Measurements from ENCODE around the gene PRICKLE4. TPM values are rescaled to one million over a fixed set of nuclear protein-coding genes. Genes with fewer than 3 reads are reported as not detected.

The PRICKLE4 gene
- polyA plus RNA-seq, 1 experiment = not detected

DNA sequence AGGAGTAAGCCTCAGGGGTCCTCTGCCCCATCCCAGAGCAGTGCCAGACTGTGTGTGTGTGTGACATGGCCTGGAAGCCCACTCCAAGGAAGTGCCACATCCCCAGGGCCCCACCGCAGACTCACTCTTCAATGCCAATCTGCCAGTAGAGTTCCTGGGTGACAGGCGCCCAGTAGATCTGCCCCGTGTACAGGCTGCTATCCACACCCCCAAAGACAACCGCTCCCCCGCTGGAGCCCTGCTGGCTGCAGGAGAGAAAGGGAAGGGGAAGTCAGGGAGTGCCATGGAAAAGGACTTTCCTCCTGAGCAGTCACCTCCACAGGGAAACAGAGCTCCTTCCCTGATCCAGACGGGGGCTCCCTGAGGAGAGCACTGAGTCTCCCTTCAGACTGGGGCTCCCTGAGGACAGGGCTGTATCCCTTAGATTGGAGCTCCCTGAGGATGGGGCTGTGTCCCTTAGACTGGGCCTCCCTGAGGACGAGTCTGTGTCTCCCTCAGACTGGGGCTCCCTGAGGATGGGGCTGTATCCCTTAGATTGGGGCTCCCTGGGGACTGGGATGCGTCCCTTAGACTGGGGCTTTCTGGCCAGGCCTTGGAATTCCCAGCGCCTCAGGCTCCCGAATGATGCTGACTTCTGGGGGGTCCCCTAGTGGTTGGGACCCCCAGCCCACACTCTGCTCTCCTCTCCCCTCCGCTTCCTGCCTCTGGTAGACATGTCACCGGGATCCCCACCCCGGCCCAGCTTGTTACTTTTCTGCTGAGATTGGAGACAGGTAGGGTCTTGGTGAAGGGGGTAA, 40.0 kb upstream of the PRICKLE4 start:
- DNase-seq (ENCODE audit: low read depth, low spot score) = no peak
- ChIA-PET CTCF (interaction anchor here (0.5 to 0.7 kb wide), 2 partner anchors 29 to 35 kb away, joined by 3 read pairs; no protein-coding TSS in a partner anchor), POLR2A (no interaction called here)
- Histone ChIP-seq H3K27ac (ENCODE audit: low read depth, low read length) (no peak overlapping the region), H3K27me3 (ENCODE audit: control insufficient read depth, insufficient read depth, low read length) (peaks cover 3% of the 10 kb centered on the region), H3K9me3 (ENCODE audit: control insufficient read depth, insufficient read depth, low read length) (no peaks in the 10 kb centered on the region), H3K4me3 (ENCODE audit: low read depth, low read length) (no peak overlapping the region)
- TF ChIP-seq, protein P1, sequence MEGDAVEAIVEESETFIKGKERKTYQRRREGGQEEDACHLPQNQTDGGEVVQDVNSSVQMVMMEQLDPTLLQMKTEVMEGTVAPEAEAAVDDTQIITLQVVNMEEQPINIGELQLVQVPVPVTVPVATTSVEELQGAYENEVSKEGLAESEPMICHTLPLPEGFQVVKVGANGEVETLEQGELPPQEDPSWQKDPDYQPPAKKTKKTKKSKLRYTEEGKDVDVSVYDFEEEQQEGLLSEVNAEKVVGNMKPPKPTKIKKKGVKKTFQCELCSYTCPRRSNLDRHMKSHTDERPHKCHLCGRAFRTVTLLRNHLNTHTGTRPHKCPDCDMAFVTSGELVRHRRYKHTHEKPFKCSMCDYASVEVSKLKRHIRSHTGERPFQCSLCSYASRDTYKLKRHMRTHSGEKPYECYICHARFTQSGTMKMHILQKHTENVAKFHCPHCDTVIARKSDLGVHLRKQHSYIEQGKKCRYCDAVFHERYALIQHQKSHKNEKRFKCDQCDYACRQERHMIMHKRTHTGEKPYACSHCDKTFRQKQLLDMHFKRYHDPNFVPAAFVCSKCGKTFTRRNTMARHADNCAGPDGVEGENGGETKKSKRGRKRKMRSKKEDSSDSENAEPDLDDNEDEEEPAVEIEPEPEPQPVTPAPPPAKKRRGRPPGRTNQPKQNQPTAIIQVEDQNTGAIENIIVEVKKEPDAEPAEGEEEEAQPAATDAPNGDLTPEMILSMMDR (IDR thresholded peaks at IDR 0.05; ENCODE audit: low read depth, low read length) = no peak

DNA sequence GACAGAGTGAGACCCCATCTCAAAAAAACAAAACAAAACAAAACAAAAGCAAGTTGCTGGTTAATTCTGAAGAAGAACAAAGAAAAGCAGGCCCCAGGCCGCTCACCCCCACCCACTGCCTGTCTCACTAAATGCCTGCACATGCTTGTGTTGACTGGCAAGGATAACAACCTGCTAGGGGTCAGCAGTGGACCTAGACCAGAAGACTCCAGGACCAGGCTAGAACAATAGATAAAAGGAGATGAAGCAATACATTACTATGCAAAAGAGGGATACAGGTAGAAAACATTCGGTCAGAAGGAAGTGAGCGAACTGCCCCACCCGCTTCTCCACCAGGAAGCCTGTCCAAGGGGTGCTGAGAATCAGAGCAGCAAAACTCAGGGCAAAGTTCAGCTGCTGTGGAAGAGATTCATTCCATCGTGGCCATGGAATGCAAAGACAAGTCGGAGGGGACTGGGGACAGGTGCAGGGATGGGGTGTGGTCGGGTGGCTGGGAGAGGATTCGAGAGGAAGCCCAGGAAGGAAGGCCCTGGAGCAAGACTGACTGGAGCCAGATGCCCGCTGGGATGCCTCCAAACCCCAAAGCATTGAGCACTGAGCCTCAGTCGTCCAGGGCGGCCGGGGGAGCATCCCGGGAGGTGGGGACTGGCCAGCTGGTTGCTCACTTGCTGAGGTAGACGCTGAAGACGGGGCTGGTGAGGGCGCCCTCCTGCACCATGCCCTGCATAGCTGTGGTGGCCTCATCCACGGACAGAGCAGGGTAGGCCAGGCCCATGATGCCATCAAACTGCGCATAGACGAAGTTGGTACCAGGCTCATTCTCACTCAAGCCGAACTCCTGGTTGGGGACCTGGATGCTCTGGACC, 38.7 kb upstream of the PRICKLE4 start:
- POLR2A ChIA-PET = no interaction called here

DNA sequence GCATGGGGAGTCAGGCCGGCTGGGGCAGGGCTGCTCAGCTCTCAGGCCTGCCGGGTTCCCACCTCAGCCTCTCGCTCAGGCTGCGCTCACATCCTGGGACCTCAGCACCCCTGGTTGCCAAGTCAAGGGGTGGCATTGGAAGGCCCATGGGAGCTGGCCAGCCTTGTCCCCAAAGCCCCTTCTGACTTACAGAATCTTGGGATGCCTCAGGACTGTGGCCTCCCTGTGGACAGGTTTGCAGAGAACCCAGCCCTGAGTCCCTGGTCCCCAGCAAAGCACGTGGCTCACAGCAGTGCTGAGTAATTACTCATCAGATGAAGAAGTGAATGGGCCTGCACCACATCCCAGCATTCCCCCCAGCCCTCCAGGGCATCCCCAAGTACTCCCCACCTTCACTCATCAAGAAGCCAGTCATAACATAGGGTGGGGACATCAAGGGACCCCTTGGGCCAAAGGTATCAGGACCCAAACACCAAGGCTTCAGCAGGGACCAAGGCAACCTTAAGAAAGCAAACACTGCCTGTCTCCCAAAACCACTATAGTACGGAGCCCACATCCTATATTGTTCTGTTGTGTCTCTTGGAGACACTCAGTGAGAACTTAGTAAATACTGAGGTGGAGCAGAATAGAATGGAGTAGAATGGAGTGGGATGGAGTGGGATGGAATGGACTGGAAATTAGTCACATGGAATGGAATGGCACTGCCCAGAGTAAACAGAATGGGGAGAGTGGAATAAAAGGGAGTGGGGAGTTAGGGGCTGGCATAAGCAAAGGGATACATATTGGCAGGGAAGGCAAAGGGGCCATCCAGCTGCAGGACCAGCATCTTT, 37.0 kb upstream of the PRICKLE4 start:
- H3K27me3 ChIP-seq (ENCODE audit: control insufficient read depth, insufficient read depth, low read length) = peaks cover 12% of the 10 kb centered on the region
- ChIA-PET POLR2A (no interaction called here), CTCF (no interaction called here)
- H3K27ac ChIP-seq (ENCODE audit: low read depth, low read length) = no peak overlapping the region
- no peak overlapping the region for H3K4me3 ChIP-seq (ENCODE audit: low read depth, low read length)
- DNase-seq (ENCODE audit: low read depth, low spot score) = no peak
- TF ChIP-seq, protein P1 (IDR thresholded peaks at IDR 0.05; ENCODE audit: low read depth, low read length) = no peak
- no peaks in the 10 kb centered on the region for H3K9me3 ChIP-seq (ENCODE audit: control insufficient read depth, insufficient read depth, low read length)

More for the DNA sequence above, 38.7 kb upstream of the PRICKLE4 start:
- no peak overlapping the region for H3K27ac ChIP-seq (ENCODE audit: low read depth, low read length)
- H3K27me3 ChIP-seq (ENCODE audit: control insufficient read depth, insufficient read depth, low read length) = peaks cover 4% of the 10 kb centered on the region
- H3K9me3 ChIP-seq (ENCODE audit: control insufficient read depth, insufficient read depth, low read length) = no peaks in the 10 kb centered on the region
- CTCF ChIA-PET = no interaction called here
- TF ChIP-seq, protein P1 (IDR thresholded peaks at IDR 0.05; ENCODE audit: low read depth, low read length) = no peak
- H3K4me3 ChIP-seq (ENCODE audit: low read depth, low read length) = no peak overlapping the region
- DNase-seq (ENCODE audit: low read depth, low spot score) = no peak

DNA sequence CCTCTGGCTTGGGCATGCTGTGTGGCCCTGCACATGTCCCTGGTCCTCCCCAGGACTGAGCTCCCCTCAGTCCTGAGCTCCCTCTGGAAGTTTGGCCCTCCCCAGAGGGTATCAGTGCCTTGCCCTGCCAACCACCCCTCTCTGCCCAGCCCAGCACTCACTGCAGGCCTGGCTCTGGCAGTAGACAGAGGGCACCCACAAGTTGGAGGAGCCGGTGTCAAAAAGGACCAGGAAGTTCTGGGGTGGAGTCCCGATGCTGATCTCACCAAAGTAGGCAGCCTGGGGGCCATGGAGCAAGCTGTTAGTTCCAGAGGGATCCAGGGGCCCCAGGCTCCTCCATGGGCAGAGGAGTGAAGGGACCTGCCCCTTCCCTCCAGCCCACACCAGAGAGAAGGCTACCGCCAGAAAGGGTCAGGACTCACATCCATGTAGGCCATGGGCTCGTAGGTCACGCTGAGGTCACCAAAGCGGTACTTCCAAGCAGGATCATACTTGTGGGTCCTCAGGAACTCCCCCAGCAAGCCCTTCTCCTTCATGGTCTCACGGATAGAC, 36.3 kb upstream of the PRICKLE4 start:
- CTCF ChIA-PET = no interaction called here
- no peak overlapping the region for H3K4me3 ChIP-seq (ENCODE audit: low read depth, low read length)
- H3K27ac ChIP-seq (ENCODE audit: low read depth, low read length) = no peak overlapping the region
- TF ChIP-seq, protein P1 (IDR thresholded peaks at IDR 0.05; ENCODE audit: low read depth, low read length) = no peak
- DNase-seq (ENCODE audit: low read depth, low spot score) = no peak
- H3K9me3 ChIP-seq (ENCODE audit: control insufficient read depth, insufficient read depth, low read length) = no peaks in the 10 kb centered on the region
- H3K27me3 ChIP-seq (ENCODE audit: control insufficient read depth, insufficient read depth, low read length) = peaks cover 12% of the 10 kb centered on the region
- POLR2A ChIA-PET = no interaction called here
